ENCODE results near the gene ATP1A3. TPM values are rescaled to one million over a fixed set of nuclear protein-coding genes. Genes with fewer than 3 reads are reported as not detected.

ATP1A3 gene
- total and polyA plus RNA-seq, 4 donors: 0.09 to 0.40 (median 0.13) TPM

GRCh38 chr19:41977916-41978315 lies 16.1 kb downstream of the ATP1A3 start:
- H3K9me3 ChIP-seq (ENCODE audit: control insufficient read depth in 4 of 4, insufficient read depth in 3 of 4, low read length in 3 of 4): no peaks in the 10 kb centered on the region
- H3K4me3 ChIP-seq: no peak overlapping the region
- H3K27me3 ChIP-seq (ENCODE audit: control insufficient read depth in 3 of 3, insufficient read depth in 3 of 3, low read length in 2 of 3): peaks cover 0 to 3% (median 0%) of the 10 kb centered on the region in 3 donors
- no peak overlapping the region for H3K27ac ChIP-seq (ENCODE audit: low read depth in 1 of 2, low read length in 1 of 2)
- WGBS, 2 donors: 84 to 89% methylated on average over 20 to 22 of the region's 22 CpGs
- DNase-seq: no peak
- H3K4me1 ChIP-seq (ENCODE audit: control insufficient read depth in 5 of 5, insufficient read depth in 5 of 5, low read length in 5 of 5): no peaks in the 10 kb centered on the region
- no peak for TF ChIP-seq CTCF (IDR thresholded peaks at IDR 0.05; ENCODE audit: control extremely low read depth, extremely low read depth)
- H3K9ac ChIP-seq (ENCODE audit: insufficient read depth in 1 of 2, low read length in 2 of 2): no peak overlapping the region
- H3K36me3 ChIP-seq (ENCODE audit: control insufficient read depth in 4 of 4, insufficient read depth in 4 of 4, low read length in 4 of 4): no peaks in the 10 kb centered on the region
- no peak for ATAC-seq (ENCODE audit: insufficient read depth, low FRiP score)

GRCh38 chr19:41974652-41975051 lies 19.4 kb downstream of the ATP1A3 start:
- no peak for TF ChIP-seq CTCF (IDR thresholded peaks at IDR 0.05; ENCODE audit: control extremely low read depth, extremely low read depth)

GRCh38 chr19:41971363-41971762 lies 22.7 kb downstream of the ATP1A3 start:
- Histone ChIP-seq H3K27ac (ENCODE audit: low read depth in 1 of 2, low read length in 1 of 2) (no peak overlapping the region), H3K27me3 (ENCODE audit: control insufficient read depth in 3 of 3, insufficient read depth in 3 of 3, low read length in 2 of 3) (peaks cover 0 to 5% (median 0%) of the 10 kb centered on the region in 3 donors), H3K9me3 (ENCODE audit: control insufficient read depth in 4 of 4, insufficient read depth in 3 of 4, low read length in 3 of 4) (peaks cover 0 to 7% (median 0%) of the 10 kb centered on the region in 4 donors), H3K9ac (ENCODE audit: insufficient read depth in 1 of 2, low read length in 2 of 2) (no peak overlapping the region), H3K4me3 (no peak overlapping the region), H3K4me1 (ENCODE audit: control insufficient read depth in 5 of 5, insufficient read depth in 5 of 5, low read length in 5 of 5) (no peaks in the 10 kb centered on the region), H3K36me3 (ENCODE audit: control insufficient read depth in 4 of 4, insufficient read depth in 4 of 4, low read length in 4 of 4) (no peaks in the 10 kb centered on the region)
- no peak for TF ChIP-seq CTCF (IDR thresholded peaks at IDR 0.05; ENCODE audit: control extremely low read depth, extremely low read depth)
- no peak for ATAC-seq (ENCODE audit: insufficient read depth, low FRiP score)
- 84 to 89% methylated on average over 11 of the region's 11 CpGs for WGBS, 2 donors
- no peak for DNase-seq

More at GRCh38 chr19:41974652-41975051, 19.4 kb downstream of the ATP1A3 start:
- no peak for DNase-seq
- Histone ChIP-seq H3K27ac (ENCODE audit: low read depth in 1 of 2, low read length in 1 of 2) (no peak overlapping the region), H3K9me3 (ENCODE audit: control insufficient read depth in 4 of 4, insufficient read depth in 3 of 4, low read length in 3 of 4) (peaks cover 0 to 2% (median 0%) of the 10 kb centered on the region in 4 donors), H3K36me3 (ENCODE audit: control insufficient read depth in 4 of 4, insufficient read depth in 4 of 4, low read length in 4 of 4) (no peaks in the 10 kb centered on the region), H3K4me3 (no peak overlapping the region), H3K27me3 (ENCODE audit: control insufficient read depth in 3 of 3, insufficient read depth in 3 of 3, low read length in 2 of 3) (peaks cover 0 to 3% (median 0%) of the 10 kb centered on the region in 3 donors), H3K9ac (ENCODE audit: insufficient read depth in 1 of 2, low read length in 2 of 2) (no peak overlapping the region), H3K4me1 (ENCODE audit: control insufficient read depth in 5 of 5, insufficient read depth in 5 of 5, low read length in 5 of 5) (no peaks in the 10 kb centered on the region)
- no peak for ATAC-seq (ENCODE audit: insufficient read depth, low FRiP score)
- 76 to 90% methylated on average over 8 of the region's 8 CpGs for WGBS, 2 donors

All from lung (tissue), 12 donors.